GM19397 (cell line): Measurements from ENCODE around the gene PLA2G6.
"Not testable (repeated sequence)": the region's sequence is repeated elsewhere in the genome, so short reads cannot be mapped to it uniquely, and the experiment has no call there.

Experiments used
- ATAC-seq: cut with Tn5 transposase; IDR thresholded peaks from one replicate; pipeline ENCODE4 v1.9.1; 2021; ENCODE audit warnings: mild to moderate bottlenecking, moderate library complexity; ENCODE audit not compliant: unreplicated experiment

Gene PLA2G6

DNA sequence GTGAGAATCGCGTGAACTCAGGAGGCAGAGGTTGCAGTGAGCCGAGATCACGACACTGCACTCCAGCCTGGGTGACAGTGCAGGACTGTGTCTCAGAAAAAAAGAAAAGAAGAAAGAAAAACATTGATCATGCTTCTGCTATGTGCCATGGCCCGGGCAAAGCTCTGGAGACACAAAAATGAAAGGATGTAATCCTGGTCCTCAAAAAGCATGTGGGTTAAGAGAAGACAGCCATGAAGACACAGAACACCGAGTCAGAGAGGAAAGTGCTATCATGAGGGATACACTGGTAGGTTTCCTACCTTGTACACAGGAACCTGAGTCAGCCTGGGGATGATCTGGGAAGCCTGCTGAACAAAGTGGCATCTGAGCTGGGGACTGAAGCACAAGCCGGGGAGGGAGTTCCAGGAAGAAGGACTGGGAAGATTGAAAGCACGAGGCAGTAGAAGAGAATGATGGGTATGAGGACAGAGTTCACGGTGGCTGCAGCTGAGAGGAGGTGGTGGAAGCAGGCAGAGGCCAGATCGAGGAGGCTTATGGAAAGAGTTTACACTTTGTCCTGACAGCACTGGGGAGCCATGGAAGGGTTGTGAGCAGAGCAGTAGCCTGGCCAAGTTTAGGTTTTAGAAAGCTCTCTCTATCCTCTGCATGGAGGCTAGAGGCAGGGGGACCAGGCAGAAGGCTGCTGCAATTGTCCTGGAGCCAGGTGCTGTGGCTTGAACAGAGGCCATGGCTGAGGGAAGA, 10.3 kb upstream of the PLA2G6 start:
- no peak for ATAC-seq

DNA sequence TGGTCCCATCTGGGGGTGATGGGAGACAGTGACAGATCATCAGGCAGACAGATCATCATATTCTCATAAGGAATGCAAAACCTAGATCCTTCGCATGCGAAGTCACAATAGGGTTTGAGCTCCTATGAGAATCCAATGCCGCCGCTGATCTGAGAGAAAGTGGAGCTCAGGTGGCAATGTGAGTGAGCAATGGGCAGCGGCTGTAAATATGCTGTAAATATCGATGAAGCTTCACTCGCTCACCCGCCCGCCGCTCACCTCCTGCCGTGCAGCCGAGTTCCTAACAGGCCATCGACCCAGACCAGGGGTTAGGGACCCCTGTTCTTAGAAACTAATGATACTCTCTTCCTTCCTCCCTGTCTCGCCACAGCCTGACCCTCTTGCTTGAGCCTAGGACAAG, 9.4 kb upstream of the PLA2G6 start:
- ATAC-seq = no peak

DNA sequence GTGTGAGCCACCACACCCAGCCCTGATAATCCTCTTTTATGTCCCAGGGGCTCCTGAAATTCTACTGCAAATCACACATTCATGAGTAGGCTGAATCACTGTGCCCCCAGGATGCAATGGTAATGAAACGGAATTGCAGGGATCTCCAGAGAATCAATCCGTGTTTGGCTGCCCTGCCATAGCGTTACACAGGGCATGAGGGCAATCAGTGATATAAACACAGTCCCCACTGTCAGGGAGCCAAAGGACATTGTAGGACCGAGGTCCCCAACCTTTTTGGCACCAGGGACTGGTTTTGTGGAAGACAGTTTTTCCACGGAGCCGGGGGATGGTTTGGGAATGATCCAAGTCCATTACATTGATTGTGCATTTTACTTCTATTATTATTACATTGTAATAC, 9.0 kb upstream of the PLA2G6 start:
- ATAC-seq = no peak

DNA sequence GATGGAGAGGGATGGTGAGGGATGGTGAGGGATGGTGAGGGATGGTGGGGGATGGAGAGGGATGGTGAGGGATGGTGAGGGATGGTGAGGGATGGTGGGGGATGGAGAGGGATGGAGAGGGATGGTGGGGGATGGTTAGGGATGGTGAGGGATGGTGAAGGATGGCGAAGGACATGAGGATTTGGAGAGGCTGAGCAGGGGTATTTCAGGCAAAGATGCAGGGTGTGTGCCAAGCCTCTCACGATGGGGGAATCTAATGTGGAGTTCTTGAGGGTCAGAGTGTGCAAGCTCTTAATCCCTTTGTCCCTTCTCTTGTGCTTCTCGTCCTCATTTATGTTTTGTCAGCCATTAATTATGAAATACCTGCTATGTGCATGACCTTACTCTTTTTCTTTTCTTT, 7.5 kb upstream of the PLA2G6 start:
- ATAC-seq = no peak

DNA sequence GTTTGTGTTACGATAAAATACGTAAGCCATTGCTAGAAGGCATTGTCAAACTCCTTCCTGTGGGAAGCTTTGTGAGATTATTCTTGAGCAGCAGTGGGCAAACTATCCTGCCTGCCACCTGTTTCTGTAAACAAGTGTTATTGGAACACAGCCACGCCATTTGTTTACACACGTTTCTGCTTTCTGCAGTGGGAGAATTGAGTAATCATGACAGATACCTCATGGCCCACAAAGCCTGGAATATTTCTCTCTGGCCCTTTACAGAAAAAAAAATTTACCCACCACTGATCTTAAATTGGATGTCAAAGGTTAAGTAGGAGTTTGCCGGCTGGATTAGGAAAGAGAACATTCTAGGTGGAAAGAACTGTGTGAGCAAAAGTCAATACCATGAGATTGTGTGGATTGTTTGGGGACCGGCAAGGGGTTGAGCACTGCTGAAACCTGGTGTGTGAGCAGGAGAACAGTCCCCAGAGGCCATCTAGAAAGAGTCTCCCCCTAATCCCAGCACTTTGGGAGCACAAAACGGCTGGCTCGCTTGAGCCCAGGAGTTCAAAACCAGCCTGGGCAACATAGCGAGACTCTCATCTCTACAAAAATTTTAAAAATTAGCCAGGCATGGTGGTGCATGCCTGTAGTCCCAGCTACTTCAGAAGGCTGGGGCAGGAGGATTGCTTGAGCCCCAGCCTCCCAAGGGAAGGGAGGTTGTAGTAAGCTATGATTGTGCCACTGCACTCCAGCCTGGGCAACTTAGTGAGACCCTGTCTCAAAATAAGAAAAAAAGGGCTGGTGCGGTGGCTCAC, 6.0 kb upstream of the PLA2G6 start:
- ATAC-seq = no peak

DNA sequence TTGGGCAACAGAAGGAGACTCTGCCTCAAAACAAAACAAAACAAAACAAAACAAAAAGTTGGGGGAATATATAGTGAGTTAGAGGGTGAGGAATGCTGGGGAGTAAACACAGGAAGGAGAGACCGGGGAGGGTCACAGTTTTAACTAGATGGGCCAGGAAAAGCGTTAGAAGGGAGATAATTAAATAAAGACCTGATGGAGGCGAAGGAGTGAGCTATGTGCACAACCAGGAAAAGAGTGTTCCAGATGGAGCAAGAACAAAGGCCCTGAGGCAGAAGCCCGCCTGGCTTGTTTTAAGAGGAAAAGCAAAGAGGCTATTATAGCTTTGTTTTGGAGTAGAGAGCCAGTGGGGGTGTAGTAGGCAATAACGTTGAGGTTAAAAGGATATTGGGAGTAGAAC, 4.8 kb upstream of the PLA2G6 start:
- ATAC-seq = no peak

DNA sequence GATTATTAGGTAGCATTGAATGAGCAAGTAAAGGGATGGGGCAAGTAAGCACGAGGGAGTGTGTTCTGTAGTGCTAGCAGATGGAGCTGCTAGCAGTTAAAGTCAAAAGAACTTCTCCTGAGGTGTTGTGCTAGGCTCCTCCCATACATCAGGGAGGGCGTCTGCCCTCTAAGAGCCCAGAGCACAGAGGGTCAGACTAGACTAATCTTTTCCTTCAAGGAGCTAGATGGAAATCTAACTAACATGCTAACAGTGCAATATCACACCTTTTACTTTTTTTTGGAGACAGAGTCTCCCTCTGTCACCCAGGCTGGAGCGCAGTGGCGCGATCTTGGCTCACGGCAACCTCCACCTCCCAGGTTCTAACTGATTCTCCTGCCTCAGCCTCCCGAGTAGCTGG, 3.2 kb upstream of the PLA2G6 start:
- ATAC-seq = no peak

DNA sequence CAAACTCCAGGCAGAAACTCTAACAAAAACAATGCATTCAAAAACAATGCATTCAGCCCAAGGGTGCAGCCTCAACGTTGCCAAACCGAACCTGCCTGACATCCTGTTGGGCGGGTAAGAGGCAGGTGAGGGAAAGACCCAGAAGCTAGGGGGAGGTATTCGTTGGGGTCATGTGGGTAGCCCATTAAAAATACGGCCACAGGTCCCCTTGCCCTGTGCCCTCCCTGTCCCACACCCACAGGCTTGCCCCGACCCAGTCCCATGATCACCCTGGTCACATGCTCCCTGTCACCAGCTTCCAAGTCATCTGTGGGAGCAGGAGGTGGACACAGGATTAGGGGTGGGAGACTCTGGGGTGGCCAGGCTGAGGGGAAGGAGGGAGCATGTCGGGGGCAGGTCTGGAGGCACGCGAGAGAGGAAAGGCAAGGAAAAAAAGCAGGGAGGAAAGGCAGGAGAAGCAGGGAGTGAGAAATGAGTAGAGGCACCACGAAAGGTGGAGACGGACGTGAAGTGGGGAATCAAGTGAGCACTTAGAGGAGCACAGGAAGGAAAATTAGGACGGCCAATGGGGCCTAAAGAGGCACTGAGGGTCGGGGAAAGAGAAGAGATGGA, 683 bp downstream of the PLA2G6 start:
- no peak for ATAC-seq

DNA sequence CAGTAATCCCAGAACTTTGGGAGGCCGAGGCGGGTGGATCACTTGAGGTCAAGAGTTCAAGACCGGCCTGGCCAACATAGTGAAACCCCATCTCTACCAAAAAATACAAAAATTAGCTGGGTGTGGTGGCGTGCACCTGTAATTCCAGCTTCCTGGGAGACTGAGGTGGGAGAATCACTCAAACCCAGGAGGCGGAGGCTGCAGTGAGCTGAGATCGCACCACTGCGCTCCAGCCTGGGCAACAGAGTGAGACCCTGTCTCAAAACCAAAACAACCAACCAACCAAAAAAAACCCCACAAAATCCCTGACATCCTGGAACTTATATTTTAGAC, 3.1 kb downstream of the PLA2G6 start:
- not testable (repeated sequence) for ATAC-seq

DNA sequence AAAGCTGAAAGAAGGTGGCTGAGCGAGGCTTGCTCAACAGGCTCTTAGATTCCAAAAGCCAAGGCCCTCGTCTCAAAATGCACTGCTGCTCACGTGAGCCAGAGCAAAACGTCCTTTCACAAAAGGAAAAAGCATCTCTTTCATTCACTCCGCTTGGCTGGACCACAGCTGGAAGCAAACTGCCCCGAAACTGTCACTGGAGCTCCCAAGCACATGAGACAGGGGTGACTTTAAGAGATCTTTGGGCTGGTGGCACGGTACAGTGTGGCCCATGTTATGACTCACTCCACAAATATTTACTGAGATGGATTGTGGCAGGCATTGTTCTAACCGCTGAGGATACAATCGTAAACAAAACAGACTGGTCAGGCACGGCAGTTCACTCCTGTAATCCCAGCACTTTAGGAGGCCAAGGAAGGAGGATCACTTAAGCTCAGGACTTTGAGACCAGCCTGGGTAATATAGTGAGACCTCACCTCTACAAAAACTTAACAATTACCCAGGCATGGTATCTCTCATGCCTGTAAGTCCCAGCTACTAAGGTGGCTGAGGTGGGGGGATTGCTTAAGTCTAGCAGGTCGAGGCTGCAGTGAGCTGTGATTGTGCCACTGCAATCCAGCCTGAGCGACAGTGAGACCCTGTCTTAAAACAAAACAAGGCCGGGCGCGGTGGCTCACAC, 3.6 kb downstream of the PLA2G6 start:
- no peak for ATAC-seq

DNA sequence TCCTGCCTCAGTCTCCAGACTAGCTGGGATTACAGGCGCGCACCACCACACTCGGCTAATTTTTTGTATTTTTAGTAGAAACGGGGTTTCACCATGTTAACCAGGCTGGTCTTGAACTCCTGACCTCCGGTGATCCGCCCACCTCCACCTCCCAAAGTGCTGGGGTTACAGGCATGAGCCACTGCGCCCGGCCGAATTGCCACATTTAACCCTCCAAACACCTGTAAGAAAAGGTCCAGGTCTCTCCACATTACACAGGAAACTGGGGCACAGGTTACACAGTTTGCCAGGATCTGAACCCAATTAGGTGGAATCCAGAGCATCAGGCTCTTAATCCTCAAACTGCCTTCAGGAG, 4.1 kb downstream of the PLA2G6 start:
- not testable (repeated sequence) for ATAC-seq

DNA sequence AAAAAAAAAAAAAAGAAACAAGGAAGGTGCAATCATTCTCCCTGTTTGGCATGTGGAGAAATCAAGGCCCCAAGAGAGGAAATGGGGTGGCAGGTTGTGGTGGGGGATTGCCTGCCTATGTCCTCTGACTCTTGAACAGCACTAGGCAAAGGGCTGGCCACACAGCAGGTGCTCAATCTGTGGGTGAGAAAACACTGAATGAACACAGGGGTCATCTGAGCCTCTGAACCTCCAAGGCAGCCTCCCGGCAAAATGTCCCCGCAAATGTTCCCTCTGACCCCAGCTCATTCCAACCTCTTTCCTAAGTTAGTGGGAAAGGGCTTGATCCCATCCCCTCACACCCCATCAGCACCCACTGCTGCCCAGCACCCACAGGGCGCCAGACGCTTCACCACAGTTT, 4.6 kb downstream of the PLA2G6 start:
- ATAC-seq = no peak

DNA sequence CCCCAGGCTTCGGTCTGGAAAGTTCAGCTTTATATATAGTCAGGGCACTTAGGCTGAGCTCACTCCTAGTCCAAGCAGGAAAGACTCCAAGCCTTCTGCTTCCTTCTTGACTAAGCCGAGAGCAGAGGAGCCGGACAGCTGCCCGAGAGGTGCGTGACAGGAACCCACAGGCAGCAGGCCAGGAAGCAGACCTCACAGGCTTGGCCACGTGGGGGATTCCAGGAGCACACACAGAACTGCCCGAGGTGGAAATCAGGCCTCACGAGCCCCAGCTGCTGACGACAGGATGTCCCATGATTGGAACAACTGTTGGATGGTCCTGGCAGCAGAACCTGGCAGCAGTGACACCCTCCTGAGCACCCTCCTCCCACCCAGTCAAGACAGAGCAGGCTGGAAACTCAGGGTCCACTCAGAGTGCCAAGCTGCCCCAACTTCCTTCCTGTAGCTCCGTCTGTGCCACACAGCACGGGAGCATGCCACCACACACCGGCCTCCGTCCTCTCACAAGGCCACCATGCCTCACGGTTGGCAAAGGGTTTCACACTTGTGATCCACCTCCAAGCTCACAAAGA, 5.4 kb downstream of the PLA2G6 start:
- no peak for ATAC-seq

DNA sequence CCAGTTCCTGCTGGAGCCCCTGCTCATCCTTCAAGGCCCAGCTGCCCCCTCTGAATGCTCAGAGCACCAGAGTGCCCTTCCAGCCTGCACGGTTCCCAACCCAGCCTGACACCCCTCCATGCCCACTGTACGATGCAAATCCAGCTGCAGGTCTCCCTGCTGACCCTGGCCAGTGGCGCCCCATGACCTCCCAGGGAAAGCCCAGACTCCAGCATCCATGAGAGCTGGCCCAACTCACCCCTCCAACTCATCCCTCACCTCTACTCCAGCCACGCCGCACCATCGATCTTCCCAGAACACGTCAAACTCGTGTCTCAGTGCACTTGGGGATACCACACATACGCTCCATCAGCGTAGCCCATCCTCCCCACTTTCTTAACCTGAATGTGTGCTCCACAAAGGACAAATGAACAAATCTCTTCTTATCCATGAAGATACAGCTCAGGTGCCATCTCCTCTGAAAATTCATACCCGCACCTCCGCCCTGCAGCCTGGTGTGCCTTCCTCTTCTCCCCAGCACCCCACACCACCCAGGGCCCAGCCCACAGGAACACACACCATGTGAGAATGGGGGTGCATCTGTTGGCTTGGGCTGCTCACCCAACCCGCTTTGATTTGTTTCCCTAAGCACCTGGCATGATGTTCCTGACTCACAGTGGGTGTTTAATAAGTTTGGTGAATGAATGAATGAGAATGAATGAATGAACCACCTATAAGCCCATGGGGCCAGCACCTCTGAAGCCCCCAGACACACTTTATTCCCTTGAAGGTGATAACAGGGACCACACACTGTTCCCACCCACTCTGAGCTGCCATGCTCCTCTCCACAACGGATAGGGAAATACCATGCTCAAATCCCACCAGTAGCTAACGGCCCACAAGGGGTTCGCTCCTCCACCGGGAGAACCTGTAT, 6.2 kb downstream of the PLA2G6 start:
- ATAC-seq = no peak

DNA sequence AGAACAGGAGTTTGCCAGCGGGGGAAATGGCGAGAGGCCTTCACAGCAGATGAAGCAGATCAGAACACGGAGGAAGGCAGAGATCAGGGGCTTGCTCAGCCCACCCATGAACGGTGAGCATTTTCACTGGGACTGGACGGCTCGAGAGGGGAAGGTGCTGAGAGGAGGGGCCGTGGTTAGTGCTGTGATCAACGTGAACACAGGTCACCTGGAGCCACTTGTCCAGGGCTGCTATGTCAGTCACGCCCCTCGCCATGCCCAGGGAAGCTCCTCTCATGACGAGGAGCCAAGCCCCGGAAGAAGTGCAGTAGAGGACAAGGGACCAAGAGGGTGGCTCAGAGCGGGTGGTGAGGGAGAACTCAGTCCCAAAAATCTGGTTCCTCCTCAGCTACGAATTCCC, 7.0 kb downstream of the PLA2G6 start:
- ATAC-seq = no peak

DNA sequence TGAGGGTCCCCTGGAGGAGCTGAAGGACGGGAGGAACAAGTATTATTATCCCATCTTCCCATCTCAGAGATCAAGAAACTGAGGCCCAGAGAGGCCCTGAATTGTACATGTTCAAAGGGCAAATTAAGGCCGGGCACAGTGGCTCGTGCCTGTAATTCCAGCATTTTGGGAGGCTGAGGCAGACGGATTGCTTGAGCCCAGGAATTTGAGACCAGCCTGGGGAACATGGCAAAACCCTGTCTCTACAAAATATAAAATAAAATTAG, 8.1 kb downstream of the PLA2G6 start:
- no peak for ATAC-seq

DNA sequence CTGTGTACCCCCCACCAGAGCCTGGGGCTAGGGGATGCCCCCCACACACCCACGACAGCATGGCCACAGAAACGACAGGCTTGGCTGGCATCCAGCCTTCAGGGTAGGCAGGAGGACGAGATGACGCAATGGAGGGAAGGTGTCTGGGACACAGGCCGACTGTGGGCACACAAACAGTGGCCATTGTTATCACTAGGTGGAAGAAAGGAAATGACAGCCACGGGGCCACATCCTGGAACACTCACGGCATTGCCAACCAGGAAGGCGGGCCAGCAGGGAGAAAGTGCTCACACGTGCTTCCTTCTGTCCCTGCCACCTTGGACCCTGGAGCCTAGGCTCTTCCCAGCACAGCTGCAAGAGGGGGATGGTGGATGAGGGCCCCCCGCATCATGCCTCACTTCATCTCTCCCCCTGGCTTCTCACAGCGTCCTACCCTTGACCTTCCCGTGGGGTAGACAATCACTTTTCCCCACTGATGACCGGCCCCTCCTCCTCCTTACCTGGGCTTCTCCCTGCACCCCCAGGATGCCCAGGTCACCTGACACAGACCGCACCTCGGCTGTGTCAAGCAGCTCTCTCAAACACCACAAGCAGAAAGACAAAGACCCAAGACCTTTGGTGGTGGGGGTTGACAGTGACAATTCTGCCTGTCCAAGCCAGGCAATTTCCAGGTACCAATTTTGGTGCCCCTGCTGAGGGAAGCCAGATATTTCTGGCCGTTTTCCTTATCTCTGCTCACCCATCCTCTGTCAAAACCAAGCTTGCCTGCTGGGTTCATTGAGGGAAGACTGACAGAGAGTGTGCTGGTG, 8.6 kb downstream of the PLA2G6 start:
- ATAC-seq = no peak

DNA sequence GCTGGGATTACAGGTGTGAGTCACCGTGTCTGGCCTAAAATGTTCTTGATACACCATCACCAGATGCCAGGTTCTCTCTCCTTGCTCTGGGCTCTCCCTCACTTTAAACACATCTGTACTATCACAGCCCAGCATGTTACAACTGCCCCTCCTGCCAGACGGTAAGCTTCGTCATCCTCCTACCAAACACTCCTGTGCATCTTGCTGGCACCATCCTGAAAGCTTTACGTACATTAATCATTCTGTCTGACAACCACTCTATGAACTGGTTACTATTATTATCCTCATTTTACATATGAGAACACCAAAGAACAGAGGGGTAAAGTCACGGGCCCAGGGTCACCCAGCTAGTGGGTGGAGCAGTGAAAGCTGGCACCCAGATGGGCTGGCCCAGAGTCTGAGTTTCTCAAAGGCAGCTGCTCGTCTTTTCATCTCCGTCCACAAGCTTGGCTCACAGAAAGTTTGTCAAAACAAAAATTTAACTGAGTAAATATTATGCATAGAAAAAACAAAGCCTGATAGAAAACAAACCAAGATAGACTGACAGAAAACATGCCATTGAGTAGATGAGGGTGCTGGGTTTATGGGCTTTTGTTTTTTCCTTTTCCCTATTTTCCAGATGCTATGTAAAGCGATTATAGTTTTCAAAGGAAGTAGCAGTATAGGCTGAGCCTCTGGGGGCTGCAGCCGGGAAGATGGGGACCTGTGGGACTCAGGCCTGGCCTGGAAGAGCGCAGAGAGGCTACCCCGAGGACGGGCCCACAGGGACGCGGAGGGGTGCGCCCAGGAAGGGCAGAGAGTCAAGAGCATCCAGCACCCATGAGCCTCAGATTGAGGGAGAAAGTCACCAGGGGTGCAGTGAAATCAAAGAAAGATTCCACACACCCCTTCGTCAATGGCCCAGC, 9.5 kb downstream of the PLA2G6 start:
- ATAC-seq = no peak

DNA sequence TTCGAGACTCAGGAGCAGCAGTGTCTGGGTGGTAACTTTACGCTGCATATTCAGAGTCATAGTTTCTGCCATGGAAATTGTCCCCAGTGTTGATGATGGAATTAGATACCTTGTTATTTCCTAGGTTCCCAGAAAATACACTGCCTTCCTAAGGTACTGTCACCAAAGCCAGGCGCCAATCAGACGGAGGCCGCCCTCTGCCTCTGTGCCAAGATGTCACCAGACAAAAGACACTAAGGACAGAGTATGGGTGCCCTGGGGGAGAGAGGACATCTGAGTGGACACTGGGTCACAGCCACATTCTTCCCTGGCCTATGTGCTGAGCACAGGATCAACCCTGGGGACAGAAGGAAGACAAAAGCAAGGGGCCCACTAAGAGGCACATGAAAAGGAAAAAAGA, 11.2 kb downstream of the PLA2G6 start:
- ATAC-seq = no peak
